Mesenchymal stem cell (in vitro differentiated cells and primary cell): ENCODE data around the gene OTOF.
A peak's percentile ranks its signal among the peaks of the same experiment; 100 is the strongest.

Source experiments
- DNase-seq: peaks from one replicate; pipeline ENCODE4 v3.0.0-alpha.2; 2013
- H2AFZ ChIP-seq: one replicate; pipeline ENCODE4 v1.6.1; 2013; ENCODE audit warnings: low read depth, mild to moderate bottlenecking, control low read depth, inconsistent platforms, low read length, moderate library complexity
- H2AK5ac ChIP-seq: 2 replicates; pipeline ENCODE4 v1.6.1; 2013; ENCODE audit warnings: low read length, moderate library complexity, mild to moderate bottlenecking, inconsistent platforms; ENCODE audit not compliant: severe bottlenecking
- H2BK120ac ChIP-seq: one replicate; pipeline ENCODE4 v1.6.1; 2013; ENCODE audit warnings: low read depth, mild to moderate bottlenecking, inconsistent platforms, low read length, moderate library complexity
- H2BK12ac ChIP-seq, 2 experiments: one replicate each; pipeline ENCODE4 v1.6.1; 2013; ENCODE audit warnings: inconsistent platforms in 2 of 2, low read length in 2 of 2, mild to moderate bottlenecking in 2 of 2, moderate library complexity in 2 of 2, control low read depth in 1 of 2
- H2BK15ac ChIP-seq: one replicate; pipeline ENCODE4 v1.6.1; 2013; ENCODE audit warnings: mild to moderate bottlenecking, low read depth, inconsistent platforms; ENCODE audit not compliant: poor library complexity, severe bottlenecking
- H2BK5ac ChIP-seq: 2 replicates; pipeline ENCODE4 v1.6.1; 2013; ENCODE audit warnings: low read depth, mild to moderate bottlenecking, low read length, control low read depth, inconsistent platforms; ENCODE audit not compliant: poor library complexity, severe bottlenecking
- H3K14ac ChIP-seq, 2 experiments: one replicate each; pipeline ENCODE4 v1.6.1; 2013; ENCODE audit warnings: inconsistent platforms in 2 of 2, low read length in 2 of 2, control low read depth in 1 of 2, mild to moderate bottlenecking in 1 of 2, moderate library complexity in 1 of 2
- H3K18ac ChIP-seq, 2 experiments: one replicate each; pipeline ENCODE4 v1.6.1; 2013; ENCODE audit warnings: inconsistent platforms in 2 of 2, low read length in 2 of 2, control low read depth in 1 of 2, low read depth in 1 of 2, mild to moderate bottlenecking in 1 of 2
- H3K23ac ChIP-seq, 2 experiments: one replicate each; pipeline ENCODE4 v1.6.1; 2013; ENCODE audit warnings: inconsistent platforms in 2 of 2, low read length in 2 of 2, mild to moderate bottlenecking in 2 of 2, moderate library complexity in 2 of 2, control low read depth in 1 of 2
- H3K27ac ChIP-seq: 2 replicates; pipeline ENCODE4 v1.5.1; 2013; ENCODE audit warnings: mild to moderate bottlenecking, moderate library complexity, low read length, control low read depth, inconsistent platforms; ENCODE audit not compliant: poor library complexity, severe bottlenecking
- H3K27me3 ChIP-seq, 2 experiments: 2 replicates each; pipeline versions ENCODE4 v1.6.1 to v1.7.0; 2013; ENCODE audit warnings: low read length in 2 of 2, mild to moderate bottlenecking in 2 of 2, moderate library complexity in 2 of 2, control low read depth in 1 of 2, inconsistent platforms in 1 of 2; ENCODE audit not compliant: control insufficient read depth in 1 of 2, insufficient read depth in 1 of 2
- H3K36me3 ChIP-seq, 2 experiments: 2 replicates each; pipeline versions ENCODE4 v1.6.1 to v1.7.0; 2013; ENCODE audit warnings: low read length in 2 of 2, control low read depth in 1 of 2, inconsistent platforms in 1 of 2, low read depth in 1 of 2, mild to moderate bottlenecking in 1 of 2; ENCODE audit not compliant: insufficient read depth in 2 of 2, control insufficient read depth in 1 of 2
- H3K4ac ChIP-seq, 2 experiments: one replicate each; pipeline ENCODE4 v1.6.1; 2013; ENCODE audit warnings: inconsistent platforms in 2 of 2, low read length in 2 of 2, mild to moderate bottlenecking in 2 of 2, moderate library complexity in 2 of 2, control low read depth in 1 of 2, low read depth in 1 of 2
- H3K4me1 ChIP-seq: 2 replicates; pipeline ENCODE4 v1.6.1; 2013; ENCODE audit warnings: low read depth, low read length, control low read depth; ENCODE audit not compliant: control insufficient read depth, insufficient read depth
- H3K4me2 ChIP-seq: 2 replicates; pipeline ENCODE4 v1.6.1; 2013; ENCODE audit warnings: low read length, mild to moderate bottlenecking, inconsistent platforms; ENCODE audit not compliant: poor library complexity, severe bottlenecking
- H3K4me3 ChIP-seq, 2 experiments: 2 replicates each; pipeline versions ENCODE4 v1.5.1 to v1.7.0; 2013; ENCODE audit warnings: low read length in 2 of 2, mild to moderate bottlenecking in 2 of 2, control low read depth in 1 of 2, low read depth in 1 of 2; ENCODE audit not compliant: insufficient read depth in 1 of 2
- H3K79me1 ChIP-seq: replicated peaks from 2 replicates; pipeline ENCODE4 v1.6.1; 2013; ENCODE audit warnings: mild to moderate bottlenecking, control low read depth, low read length, inconsistent platforms; ENCODE audit not compliant: poor library complexity, severe bottlenecking
- H3K9ac ChIP-seq: 2 replicates; pipeline ENCODE4 v1.7.0; 2013; ENCODE audit warnings: mild to moderate bottlenecking, low read length, moderate library complexity
- H3K9me3 ChIP-seq: 2 replicates; pipeline ENCODE4 v1.7.0; 2013; ENCODE audit warnings: mild to moderate bottlenecking, low read length; ENCODE audit not compliant: control insufficient read depth
- H4K8ac ChIP-seq: one replicate; pipeline ENCODE4 v1.6.1; 2013; ENCODE audit warnings: inconsistent platforms, mild to moderate bottlenecking, low read length, moderate library complexity
- H4K91ac ChIP-seq: one replicate; pipeline ENCODE4 v1.6.1; 2013; ENCODE audit warnings: mild to moderate bottlenecking, low read length, inconsistent platforms
- WGBS: methylation state at CpG from one replicate; pipeline ENCODE4 v1.1.7; 2013; ENCODE audit warnings: mixed read lengths; 5-methylcytosine and 5-hydroxymethylcytosine counted together

OTOF gene

DNA sequence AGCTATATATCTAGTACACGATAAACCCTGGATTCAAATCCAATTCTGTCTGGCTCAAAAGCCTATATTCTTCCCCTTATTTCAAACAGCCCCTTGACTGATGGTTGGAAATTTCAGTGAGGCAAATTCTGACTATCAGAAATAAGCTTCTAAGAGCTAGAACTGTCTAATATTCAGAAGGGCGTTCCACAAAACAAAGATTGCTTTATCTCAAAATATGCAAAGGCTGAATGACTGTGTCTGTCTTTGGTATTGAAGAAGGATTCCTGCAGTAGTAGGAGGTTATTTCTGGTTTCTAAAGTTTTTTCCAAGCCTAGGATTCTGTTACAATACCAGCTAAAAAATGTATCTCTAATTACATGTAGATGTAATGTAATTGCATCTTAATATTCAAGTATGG is 45.1 kb downstream of the OTOF start:
- H2BK120ac ChIP-seq, result no peak overlapping the region

DNA sequence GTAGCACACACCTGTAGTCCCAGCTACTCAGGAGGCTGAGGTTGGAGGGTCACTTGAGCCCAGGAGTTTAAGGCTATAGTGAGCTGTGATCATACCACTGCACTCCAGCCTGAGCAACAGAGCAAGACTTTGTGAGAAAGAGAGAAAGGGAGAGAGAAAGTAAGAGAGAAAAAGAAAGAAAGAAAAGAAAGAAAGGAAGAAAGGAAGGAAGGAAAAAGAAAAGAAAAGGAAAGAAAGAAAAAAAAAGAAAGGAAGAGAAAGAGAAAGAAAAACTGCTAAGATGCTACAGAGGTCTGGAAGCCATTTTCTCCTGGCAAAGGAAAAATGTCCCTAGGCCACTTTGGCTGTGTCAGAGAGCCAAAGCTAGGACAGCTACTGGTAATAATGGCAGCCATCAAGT is 45.6 kb downstream of the OTOF start:
- no peak overlapping the region for H2BK5ac ChIP-seq
- no peak overlapping the region for H3K18ac ChIP-seq
- H3K9ac ChIP-seq, result no peak overlapping the region
- no peak overlapping the region for H3K27ac ChIP-seq
- no peak overlapping the region for H2BK120ac ChIP-seq
- no peaks in the 10 kb centered on the region for H3K79me1 ChIP-seq
- no peak overlapping the region for H2BK12ac ChIP-seq
- H4K8ac ChIP-seq, result no peak overlapping the region
- H3K27me3 ChIP-seq, result peaks cover 0 to 8% of the 10 kb centered on the region in 2 experiments
- DNase-seq, result no peak
- H2AFZ ChIP-seq, result no peak overlapping the region
- H2BK15ac ChIP-seq, result no peak overlapping the region
- H3K4me1 ChIP-seq, result no peaks in the 10 kb centered on the region
- no peaks in the 10 kb centered on the region for H3K9me3 ChIP-seq
- no peak overlapping the region for H3K23ac ChIP-seq
- H2AK5ac ChIP-seq, result no peak overlapping the region
- no peak overlapping the region for H3K14ac ChIP-seq
- no peak overlapping the region for H3K4ac ChIP-seq
- no peaks in the 10 kb centered on the region for H3K36me3 ChIP-seq
- no peak overlapping the region for H3K4me2 ChIP-seq
- no peak overlapping the region for H3K4me3 ChIP-seq
- H4K91ac ChIP-seq, result no peak overlapping the region

More for the DNA sequence above, 45.1 kb downstream of the OTOF start:
- no peaks in the 10 kb centered on the region for H3K79me1 ChIP-seq
- H3K23ac ChIP-seq, result no peak overlapping the region
- no peak overlapping the region for H3K14ac ChIP-seq
- peaks cover 0 to 8% of the 10 kb centered on the region in 2 experiments for H3K27me3 ChIP-seq
- no peak overlapping the region for H2AFZ ChIP-seq
- H3K36me3 ChIP-seq, result no peaks in the 10 kb centered on the region
- no peak overlapping the region for H3K9ac ChIP-seq
- no peak overlapping the region for H3K4ac ChIP-seq
- no peak for DNase-seq
- no peak overlapping the region for H4K91ac ChIP-seq
- H3K9me3 ChIP-seq, result no peaks in the 10 kb centered on the region
- H3K27ac ChIP-seq, result no peak overlapping the region
- no peak overlapping the region for H2BK12ac ChIP-seq
- no peak overlapping the region for H2BK5ac ChIP-seq
- H3K4me2 ChIP-seq, result no peak overlapping the region
- H3K4me3 ChIP-seq, result no peak overlapping the region
- H3K18ac ChIP-seq, result no peak overlapping the region
- H2BK15ac ChIP-seq, result no peak overlapping the region
- H4K8ac ChIP-seq, result no peak overlapping the region
- WGBS, result 79% methylated on average over 2 of the region's 2 CpGs
- no peaks in the 10 kb centered on the region for H3K4me1 ChIP-seq
- no peak overlapping the region for H2AK5ac ChIP-seq

- no peak overlapping the region for H3K23ac ChIP-seq
- no peak overlapping the region for H2BK5ac ChIP-seq
- H2BK12ac ChIP-seq, result no peak overlapping the region
- H2BK120ac ChIP-seq, result no peak overlapping the region
- peak; percentile 24 for DNase-seq
- H2BK15ac ChIP-seq, result no peak overlapping the region
- H4K91ac ChIP-seq, result no peak overlapping the region
- no peak overlapping the region for H3K4me2 ChIP-seq
- H3K4me3 ChIP-seq, result no peak overlapping the region
- 87% methylated on average over 7 of the region's 7 CpGs for WGBS
- H3K4ac ChIP-seq, result no peak overlapping the region
- H3K36me3 ChIP-seq, result no peaks in the 10 kb centered on the region
- H3K4me1 ChIP-seq, result no peaks in the 10 kb centered on the region
- peak overlapping the region; percentile 42 for H3K9ac ChIP-seq
- H3K9me3 ChIP-seq, result no peaks in the 10 kb centered on the region
- no peak overlapping the region for H3K14ac ChIP-seq
- no peak overlapping the region for H2AFZ ChIP-seq
- no peak overlapping the region for H4K8ac ChIP-seq
- H3K27me3 ChIP-seq, result peaks cover 0 to 8% of the 10 kb centered on the region in 2 experiments
- H3K18ac ChIP-seq, result no peak overlapping the region
- no peaks in the 10 kb centered on the region for H3K79me1 ChIP-seq
- no peak overlapping the region for H2AK5ac ChIP-seq
- no peak overlapping the region for H3K27ac ChIP-seq
These were observed 47.1 kb downstream of the OTOF start for GRCh38 chr2:26430826-26431225.

DNA sequence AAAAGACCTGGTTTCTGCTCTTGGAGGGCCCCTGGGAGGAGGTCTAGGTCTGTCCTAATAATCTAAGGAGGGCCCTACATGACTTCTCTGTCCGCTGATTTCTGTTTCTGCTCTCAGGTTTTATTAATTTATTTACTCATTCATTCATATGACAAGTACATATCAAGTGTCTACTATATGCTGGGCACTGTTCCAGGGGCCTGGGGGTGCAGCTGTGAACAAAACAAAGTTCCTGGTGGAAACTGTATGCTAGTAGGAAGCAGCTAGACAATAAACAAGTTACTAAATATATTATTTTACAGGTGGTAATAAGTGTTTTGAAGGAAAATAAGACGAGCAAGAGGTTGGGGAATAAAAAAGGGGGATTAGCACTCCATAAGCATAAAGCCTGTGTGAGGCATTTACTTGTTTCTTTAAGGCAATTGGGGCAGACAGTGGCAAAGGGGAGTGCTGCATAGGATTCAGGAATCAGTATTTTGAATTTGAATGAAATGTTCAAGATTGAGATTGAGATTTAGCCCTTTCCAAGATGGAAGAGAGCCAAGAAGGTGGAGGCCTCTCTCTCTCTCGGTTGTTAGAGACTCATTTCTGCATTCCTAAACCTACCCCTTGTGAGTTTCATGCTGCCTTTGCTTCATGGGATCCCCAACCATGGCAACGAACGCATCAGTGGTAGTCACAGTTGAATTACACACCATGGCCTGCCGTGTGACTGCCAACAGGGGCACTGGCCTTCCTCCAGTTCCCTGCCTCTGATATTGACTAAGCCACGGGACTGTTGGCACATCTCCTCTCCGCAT is 47.9 kb downstream of the OTOF start:
- Histone ChIP-seq H3K9ac (no peak overlapping the region), H3K27ac (no peak overlapping the region), H3K4me3 (no peak overlapping the region), H2AK5ac (no peak overlapping the region), H2AFZ (no peak overlapping the region), H3K4me2 (no peak overlapping the region), H3K18ac (no peak overlapping the region), H3K27me3 (peaks cover 0 to 8% of the 10 kb centered on the region in 2 experiments), H2BK15ac (no peak overlapping the region), H3K79me1 (no peaks in the 10 kb centered on the region), H3K36me3 (no peaks in the 10 kb centered on the region), H2BK12ac (no peak overlapping the region), H3K4me1 (no peaks in the 10 kb centered on the region), H3K9me3 (no peaks in the 10 kb centered on the region), H3K23ac (no peak overlapping the region), H3K4ac (no peak overlapping the region), H4K91ac (no peak overlapping the region), H3K14ac (no peak overlapping the region), H2BK5ac (no peak overlapping the region), H2BK120ac (no peak overlapping the region), H4K8ac (no peak overlapping the region)
- 84% methylated on average over 7 of the region's 8 CpGs for WGBS
- DNase-seq, result no peak
